ENCODE results near the gene PDAP1. TPM values are rescaled to one million over a fixed set of nuclear protein-coding genes. Genes with fewer than 3 reads are reported as not detected.

PDAP1 gene
- total RNA-seq, 4 donors from 2014 or later = 34.6 to 88.5 (median 62.6) TPM

GRCh38 chr7:99393355-99394187, 14.8 kb downstream of the PDAP1 start:
- TF ChIP-seq CTCF (IDR thresholded peaks at IDR 0.05; ENCODE audit: low read depth) = no peak

- TF ChIP-seq CTCF (IDR thresholded peaks at IDR 0.05; ENCODE audit: low read depth) = no peak
Observed at GRCh38 chr7:99392659-99393354, 15.6 kb downstream of the PDAP1 start.

- no peak for TF ChIP-seq CTCF (IDR thresholded peaks at IDR 0.05; ENCODE audit: low read depth)
Observed at GRCh38 chr7:99392046-99392445, 16.4 kb downstream of the PDAP1 start.

GRCh38 chr7:99390941-99391602, 17.3 kb downstream of the PDAP1 start:
- no peak for TF ChIP-seq CTCF (IDR thresholded peaks at IDR 0.05; ENCODE audit: low read depth)

GRCh38 chr7:99389772-99390171, 18.6 kb downstream of the PDAP1 start:
- no peak for TF ChIP-seq CTCF (IDR thresholded peaks at IDR 0.05; ENCODE audit: low read depth)

GRCh38 chr7:99387912-99388311, 20.5 kb downstream of the PDAP1 start:
- TF ChIP-seq CTCF (IDR thresholded peaks at IDR 0.05; ENCODE audit: low read depth) = no peak
